RWPE1 (cell line): ENCODE measurements around the gene EYA2.

Experiments
- CTCF ChIA-PET: fragments of 350-600 bp; sonication (Branson Sonifier 250); formaldehyde crosslinking; extraction: SDS; loops from one replicate; lab custom pipeline; 2021; lab: Yijun Ruan, JAX
- POLR2A ChIA-PET: fragments of 400-600 bp; formaldehyde crosslinking; extraction: SDS; loops from one replicate; lab custom pipeline; 2020; ENCODE audit warnings: antibody characterized with exemption; ENCODE audit not compliant: low non-redundant PET; lab: Yijun Ruan, JAX
- DNase-seq: peaks from one replicate; pipeline ENCODE4 v3.0.0; 2012; ENCODE audit warnings: low spot score
- H3K27ac ChIP-seq: fragments of 450-650 bp; 2 replicates; pipeline ENCODE4 v1.5.1; 2017
- TF ChIP-seq, protein P1 (sequence below): fragments of 450-650 bp; conservative IDR thresholded peaks from 2 replicates; pipeline ENCODE4 v1.5.1; 2017; ENCODE audit warnings: low read depth, mild to moderate bottlenecking

EYA2 gene

DNA sequence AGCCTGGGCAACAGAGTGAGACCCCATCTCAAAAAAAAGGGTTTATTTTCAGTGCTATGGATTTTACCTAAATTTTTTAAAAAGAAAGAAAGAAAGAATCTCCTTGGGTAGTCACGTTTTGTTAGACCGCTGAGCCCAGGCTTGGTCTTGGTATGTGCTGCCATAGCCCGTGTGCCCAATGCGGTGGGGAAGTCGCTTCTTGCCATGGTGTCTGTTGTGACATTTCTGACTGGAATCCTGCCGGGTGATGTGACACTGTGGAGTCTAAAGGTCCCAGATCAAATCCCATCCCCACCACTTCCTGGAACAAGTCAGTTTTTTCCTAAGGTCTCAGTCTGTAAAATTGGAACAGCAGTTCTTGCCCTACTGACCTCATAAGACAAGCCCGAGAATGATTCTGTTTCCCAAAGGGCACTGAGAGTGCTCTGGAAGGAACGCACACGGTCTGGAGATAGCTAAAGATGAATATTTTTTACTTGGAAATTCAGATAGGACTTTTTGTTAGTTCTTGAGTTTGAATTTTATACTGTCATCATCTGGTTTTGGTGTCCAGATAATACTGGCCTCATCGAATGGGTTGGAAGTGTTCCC is 225.8 kb downstream of the EYA2 start:
- H3K27ac ChIP-seq = no peak overlapping the region
- ChIA-PET CTCF (no interaction called here), POLR2A (no interaction called here)
- DNase-seq = no peak
- TF ChIP-seq, protein P1, sequence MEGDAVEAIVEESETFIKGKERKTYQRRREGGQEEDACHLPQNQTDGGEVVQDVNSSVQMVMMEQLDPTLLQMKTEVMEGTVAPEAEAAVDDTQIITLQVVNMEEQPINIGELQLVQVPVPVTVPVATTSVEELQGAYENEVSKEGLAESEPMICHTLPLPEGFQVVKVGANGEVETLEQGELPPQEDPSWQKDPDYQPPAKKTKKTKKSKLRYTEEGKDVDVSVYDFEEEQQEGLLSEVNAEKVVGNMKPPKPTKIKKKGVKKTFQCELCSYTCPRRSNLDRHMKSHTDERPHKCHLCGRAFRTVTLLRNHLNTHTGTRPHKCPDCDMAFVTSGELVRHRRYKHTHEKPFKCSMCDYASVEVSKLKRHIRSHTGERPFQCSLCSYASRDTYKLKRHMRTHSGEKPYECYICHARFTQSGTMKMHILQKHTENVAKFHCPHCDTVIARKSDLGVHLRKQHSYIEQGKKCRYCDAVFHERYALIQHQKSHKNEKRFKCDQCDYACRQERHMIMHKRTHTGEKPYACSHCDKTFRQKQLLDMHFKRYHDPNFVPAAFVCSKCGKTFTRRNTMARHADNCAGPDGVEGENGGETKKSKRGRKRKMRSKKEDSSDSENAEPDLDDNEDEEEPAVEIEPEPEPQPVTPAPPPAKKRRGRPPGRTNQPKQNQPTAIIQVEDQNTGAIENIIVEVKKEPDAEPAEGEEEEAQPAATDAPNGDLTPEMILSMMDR = no peak

- POLR2A ChIA-PET = no interaction called here
- no peak for DNase-seq
- TF ChIP-seq, protein P1 = no peak
- CTCF ChIA-PET = interaction anchor here (0.7 kb wide), 1 partner anchor 74 kb away, joined by 5 read pairs; no protein-coding TSS in a partner anchor
- no peak overlapping the region for H3K27ac ChIP-seq
Measured at GRCh38 chr20:47122560-47122959, 227.9 kb downstream of the EYA2 start.

DNA sequence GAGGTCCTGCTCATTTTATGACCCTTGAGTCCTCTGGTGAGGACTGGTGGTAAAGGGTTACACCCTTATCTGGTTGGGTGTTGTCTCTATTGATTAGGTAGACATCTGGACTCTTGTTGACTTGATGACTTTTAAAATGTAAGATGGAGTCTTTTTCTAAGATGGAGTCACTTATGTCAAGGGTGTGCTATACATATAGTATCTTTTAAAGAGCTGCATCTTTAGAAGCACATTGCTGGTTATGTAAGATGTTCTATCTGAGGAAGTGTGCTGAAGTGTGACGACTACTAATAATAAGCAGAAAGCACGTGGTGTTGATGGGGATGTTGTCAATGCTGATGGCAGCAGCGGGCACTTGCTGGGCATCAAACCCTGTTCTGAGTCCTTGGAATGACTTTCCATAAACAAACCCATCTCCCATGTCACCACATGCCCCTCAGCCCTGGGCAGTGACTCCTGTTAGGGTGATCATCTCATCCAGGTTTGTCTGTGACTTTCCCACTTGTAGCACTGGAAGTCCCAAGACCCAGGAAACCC is 229.6 kb downstream of the EYA2 start:
- peak; percentile 47 for DNase-seq
- POLR2A ChIA-PET = no interaction called here
- CTCF ChIA-PET = interaction anchor here (2.3 kb wide), 2 partner anchors 72 to 366 kb away, joined by 7 to 12 read pairs; no protein-coding TSS in a partner anchor
- TF ChIP-seq, protein P1 = no peak
- peak overlapping the region; percentile 98 for H3K27ac ChIP-seq

DNA sequence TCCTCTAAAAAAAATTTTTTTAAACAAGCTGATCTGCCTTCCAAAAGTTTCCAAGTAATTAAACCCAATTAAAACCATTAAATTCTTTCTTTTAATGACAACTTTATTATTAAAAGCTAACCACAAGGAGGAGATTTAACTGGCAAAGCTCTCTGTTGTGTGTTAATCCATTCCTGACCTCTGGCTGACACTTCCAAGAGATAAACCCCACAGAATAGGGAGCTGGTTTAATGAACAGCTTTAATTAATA is 230.8 kb downstream of the EYA2 start:
- DNase-seq = peak; percentile 48

DNA sequence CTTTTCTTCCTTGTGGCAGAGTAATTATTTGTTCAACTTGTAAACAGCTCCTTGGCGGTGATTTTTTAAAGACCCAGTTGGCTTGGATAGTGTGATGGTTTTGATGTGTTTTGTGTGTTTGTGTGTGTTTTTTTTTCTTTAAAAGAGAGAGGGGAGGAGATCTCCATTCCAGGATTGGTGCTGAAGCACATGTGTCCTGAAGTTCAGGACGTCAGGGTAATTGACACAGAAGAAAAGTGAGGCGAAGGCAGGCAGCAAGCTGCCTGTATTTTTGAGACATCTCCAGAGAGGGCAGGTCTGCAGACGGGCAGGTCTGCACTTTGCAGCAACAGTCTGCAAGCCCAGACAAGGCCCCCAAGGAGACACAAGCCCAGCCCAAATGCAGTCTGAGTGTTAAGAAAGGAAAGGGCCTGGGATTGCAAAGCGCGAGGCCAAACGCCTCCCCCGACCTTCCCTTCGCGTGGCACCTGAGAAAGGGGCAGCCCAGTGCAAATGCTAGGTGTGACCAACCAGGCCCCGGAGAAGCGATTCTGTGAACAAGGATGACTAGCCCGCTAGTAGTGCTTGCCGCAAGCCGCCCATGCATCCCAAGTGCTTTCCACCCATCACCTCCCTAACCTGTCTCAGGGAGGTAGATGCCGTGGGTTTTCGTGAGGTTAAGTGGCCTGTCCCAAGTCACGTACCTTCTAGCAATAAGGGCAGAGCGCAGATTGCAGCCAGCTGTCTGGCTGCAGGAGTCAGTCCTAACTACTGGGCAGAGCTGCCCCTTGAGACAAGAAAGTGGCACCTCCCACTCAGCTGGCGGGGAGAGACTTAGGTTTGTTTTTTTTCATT is 231.3 kb downstream of the EYA2 start:
- H3K27ac ChIP-seq = peak overlapping the region; percentile 98
- CTCF ChIA-PET = interaction anchor here (0.5 to 2.3 kb wide), 18 partner anchors 17 to 1112 kb away, joined by 3 to 12 read pairs (median 4); no protein-coding TSS in a partner anchor
- POLR2A ChIA-PET = interaction anchor here (0.9 to 1.2 kb wide), 2 partner anchors 176 to 192 kb away, joined by 3 to 4 read pairs; no protein-coding TSS in a partner anchor
- TF ChIP-seq, protein P1 = no peak
- peak; percentile 93 for DNase-seq

More for the DNA sequence above, 230.8 kb downstream of the EYA2 start:
- POLR2A ChIA-PET = interaction anchor here (0.9 to 1.2 kb wide), 2 partner anchors 175 to 192 kb away, joined by 3 to 4 read pairs; no protein-coding TSS in a partner anchor
- TF ChIP-seq, protein P1 = no peak
- H3K27ac ChIP-seq = peak overlapping the region; percentile 98
- CTCF ChIA-PET = interaction anchor here (0.5 to 2.3 kb wide), 16 partner anchors 17 to 1112 kb away, joined by 3 to 12 read pairs (median 4); no protein-coding TSS in a partner anchor

GRCh38 chr20:47126709-47127108 is 232.1 kb downstream of the EYA2 start:
- DNase-seq = no peak
- ChIA-PET POLR2A (no interaction called here), CTCF (interaction anchor here (0.6 to 2.3 kb wide), 3 partner anchors 70 to 374 kb away, joined by 3 to 12 read pairs (median 9); no protein-coding TSS in a partner anchor)
- peak overlapping the region; percentile 98 for H3K27ac ChIP-seq
- TF ChIP-seq, protein P1 = no peak
